K562 treated with DMSO at 1 percent for 24 hours (cell line): ENCODE measurements around the gene ZDHHC23. TPM values are rescaled to one million over a fixed set of nuclear protein-coding genes. Genes with fewer than 3 reads are reported as not detected.

Experiments used
- total RNA-seq: library from RNA; unstranded; fragments of 300-600 nt; gene quantifications from 2 replicates; pipeline ENCODE4 v1.2.3, GENCODE V29; 2022; ENCODE audit warnings: low read depth; ENCODE audit not compliant: insufficient read depth

Gene ZDHHC23, protein sequence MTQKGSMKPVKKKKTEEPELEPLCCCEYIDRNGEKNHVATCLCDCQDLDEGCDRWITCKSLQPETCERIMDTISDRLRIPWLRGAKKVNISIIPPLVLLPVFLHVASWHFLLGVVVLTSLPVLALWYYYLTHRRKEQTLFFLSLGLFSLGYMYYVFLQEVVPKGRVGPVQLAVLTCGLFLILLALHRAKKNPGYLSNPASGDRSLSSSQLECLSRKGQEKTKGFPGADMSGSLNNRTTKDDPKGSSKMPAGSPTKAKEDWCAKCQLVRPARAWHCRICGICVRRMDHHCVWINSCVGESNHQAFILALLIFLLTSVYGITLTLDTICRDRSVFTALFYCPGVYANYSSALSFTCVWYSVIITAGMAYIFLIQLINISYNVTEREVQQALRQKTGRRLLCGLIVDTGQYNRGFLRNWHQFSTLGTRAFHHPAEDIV
- total RNA-seq, result 0.12 and 0.67 TPM in 2 replicates

DNA sequence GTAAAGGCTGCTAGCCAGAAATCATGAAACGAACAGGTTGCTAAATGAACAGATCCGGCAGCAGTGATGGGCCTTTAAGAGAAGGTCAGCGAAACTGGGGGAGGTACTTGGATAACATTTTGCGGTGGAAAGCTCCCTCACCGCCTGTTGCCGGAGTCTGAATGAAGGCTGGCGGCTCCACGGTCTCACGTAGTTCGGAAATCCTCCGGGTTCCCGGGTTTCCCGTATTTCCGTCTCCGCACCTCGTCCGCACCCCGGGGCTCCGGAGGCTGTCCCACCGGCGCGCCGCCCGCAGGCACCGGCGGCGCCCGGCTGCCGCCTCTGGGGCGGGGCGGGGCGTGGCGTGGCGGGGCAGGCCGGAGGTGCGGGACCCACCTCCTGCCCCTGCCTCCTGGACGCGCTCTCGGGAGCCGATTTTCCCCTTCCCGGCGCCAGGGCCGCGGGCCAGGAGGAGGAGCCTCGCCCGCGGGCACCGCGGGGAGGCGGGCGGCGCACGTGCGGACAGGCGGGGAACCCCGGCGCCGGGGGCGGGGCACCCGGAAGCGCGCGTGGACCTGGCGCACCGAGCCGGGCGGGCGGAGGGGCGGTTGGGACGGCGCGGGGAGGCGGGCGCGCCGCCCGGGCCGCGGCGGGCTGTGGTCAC is at the start of gene ZDHHC23:
TSS of gene ZDHHC23 (plus strand) at position 642 of the 643 bp plus-strand sequence. CDS start 790 bp downstream, outside the sequence.

Other genes starting within 250 kb of the ZDHHC23 start
- 58.8 and 83.1 TPM in 2 replicates for gene NAA50, start 201.8 kb upstream of the ZDHHC23 start, total RNA-seq
- 21.0 and 22.4 TPM in 2 replicates for gene ATP6V1A, start 201.0 kb upstream of the ZDHHC23 start, total RNA-seq
- not detected in 2 replicates for gene GRAMD1C, start 109.2 kb upstream of the ZDHHC23 start, total RNA-seq
- gene CCDC191, start 108.5 kb downstream of the ZDHHC23 start, total RNA-seq, result 0.29 TPM in 1 of 2 replicates, not detected in the other
- 3.5 and 3.8 TPM in 2 replicates for gene QTRT2, start 108.7 kb downstream of the ZDHHC23 start, total RNA-seq
- not detected in 2 replicates for gene DRD3, start 231.0 kb downstream of the ZDHHC23 start, total RNA-seq